Skeletal muscle tissue (tissue), 4 donors: Measurements from ENCODE around the gene PCDHGA4. TPM values are rescaled to one million over a fixed set of nuclear protein-coding genes. Genes with fewer than 3 reads are reported as not detected.
"Not testable (repeated sequence)": the region's sequence is repeated elsewhere in the genome, so short reads cannot be mapped to it uniquely, and the experiment has no call there.

Experiments
- H3K27ac ChIP-seq: one replicate; pipeline ENCODE4 v1.7.0; 2013; ENCODE audit warnings: mild to moderate bottlenecking, low read depth, low read length, inconsistent platforms
- H3K27me3 ChIP-seq, 3 donors: one replicate each; pipeline ENCODE4 v1.7.0; 2013; ENCODE audit warnings: low read length in 3 of 3; ENCODE audit not compliant: control insufficient read depth in 3 of 3, insufficient read depth in 3 of 3
- H3K36me3 ChIP-seq, 3 donors: one replicate each; pipeline ENCODE4 v1.7.0; 2013; ENCODE audit warnings: low read length in 3 of 3; ENCODE audit not compliant: control insufficient read depth in 3 of 3, insufficient read depth in 3 of 3
- H3K4me1 ChIP-seq, 3 donors: one replicate each; pipeline ENCODE4 v1.7.0; 2013; ENCODE audit warnings: low read length in 3 of 3, mild to moderate bottlenecking in 3 of 3; ENCODE audit not compliant: control insufficient read depth in 3 of 3, insufficient read depth in 3 of 3
- H3K4me3 ChIP-seq, 3 donors: one replicate each; pipeline ENCODE4 v1.7.0; 2013; ENCODE audit warnings: low read length in 3 of 3
- H3K9ac ChIP-seq, 3 donors: one replicate each; pipeline ENCODE4 v1.7.0; 2013; ENCODE audit warnings: low read length in 3 of 3, mild to moderate bottlenecking in 3 of 3, moderate library complexity in 2 of 3, low read depth in 1 of 3
- H3K9me3 ChIP-seq, 3 donors: one replicate each; pipeline ENCODE4 v1.7.0; 2013; ENCODE audit warnings: low read length in 3 of 3; ENCODE audit not compliant: control insufficient read depth in 3 of 3
- total RNA-seq: library from RNA; depleted of rRNA; stranded (reverse); fragments of >200 nt; gene quantifications from one replicate; pipeline ENCODE4 v1.2.3, GENCODE V29; 2014
- donor health status: Osteomylitis.

Gene PCDHGA4
- total RNA-seq, 1 donor from 2014 or later = 1.0 TPM

GRCh38 chr5:141346017-141346416, 8.8 kb upstream of the PCDHGA4 start:
- Histone ChIP-seq H3K9me3 (peaks cover 11 to 23% (median 18%) of the 10 kb centered on the region in 3 donors), H3K27me3 (peaks cover 0 to 10% (median 4%) of the 10 kb centered on the region in 3 donors)
- H3K9ac ChIP-seq, H3K4me1 ChIP-seq, H3K4me3 ChIP-seq, H3K36me3 ChIP-seq, H3K27ac ChIP-seq: not testable (repeated sequence)

- Histone ChIP-seq H3K9ac (peak within 1 kb of the TSS in 1 of 3 donors; percentile 25), H3K27me3 (peaks cover 0 to 21% (median 9%) of the 10 kb centered on the region in 3 donors), H3K4me3 (peak within 1 kb of the TSS; percentile 28 to 37 (median 35)), H3K9me3 (peaks cover 13 to 22% (median 15%) of the 10 kb centered on the region in 3 donors), H3K4me1 (no peaks in the 10 kb centered on the region), H3K27ac (no peak within 1 kb of the TSS), H3K36me3 (peaks cover 0 to 3% (median 2%) of the 10 kb centered on the region in 3 donors)
Measured at GRCh38 chr5:141349917-141350619, 4.8 kb upstream of the PCDHGA4 start, which contains the start of gene PCDHGB1. Gene PCDHGB1 (plus strand): TSS chr5:141350099. CDS start chr5:141350261, 162 bp downstream.

- Histone ChIP-seq H3K9me3 (peaks cover 24 to 30% (median 26%) of the 10 kb centered on the region in 3 donors), H3K9ac (no peak overlapping the region), H3K27me3 (peaks cover 0 to 21% (median 11%) of the 10 kb centered on the region in 3 donors), H3K4me3 (no peak overlapping the region), H3K4me1 (no peaks in the 10 kb centered on the region), H3K27ac (no peak overlapping the region), H3K36me3 (peaks cover 0 to 3% (median 2%) of the 10 kb centered on the region in 3 donors)
Measured at GRCh38 chr5:141351591-141351990, 3.2 kb upstream of the PCDHGA4 start.

- Histone ChIP-seq H3K9me3 (peaks cover 23 to 39% (median 28%) of the 10 kb centered on the region in 3 donors), H3K4me1 (peaks cover 0 to 4% (median 0%) of the 10 kb centered on the region in 3 donors), H3K36me3 (peaks cover 0 to 4% (median 2%) of the 10 kb centered on the region in 3 donors), H3K27me3 (peaks cover 0 to 36% (median 16%) of the 10 kb centered on the region in 3 donors), H3K9ac (no peak overlapping the region), H3K4me3 (peak overlapping the region; percentile 45 to 54 (median 48)), H3K27ac (no peak overlapping the region)
Measured at GRCh38 chr5:141355641-141356040, 820 bp downstream of the PCDHGA4 start.

- Histone ChIP-seq H3K9ac (no peak overlapping the region), H3K36me3 (peaks cover 0 to 2% (median 2%) of the 10 kb centered on the region in 3 donors), H3K27ac (no peak overlapping the region), H3K27me3 (peaks cover 0 to 36% (median 14%) of the 10 kb centered on the region in 3 donors), H3K4me3 (peak overlapping the region in 2 of 3 donors; percentile 21 to 54), H3K9me3 (peaks cover 23 to 34% (median 27%) of the 10 kb centered on the region in 3 donors), H3K4me1 (peaks cover 0 to 4% (median 0%) of the 10 kb centered on the region in 3 donors)
Measured at GRCh38 chr5:141356133-141356532, 1.3 kb downstream of the PCDHGA4 start.

- Histone ChIP-seq H3K4me3 (peak overlapping the region; percentile 21 to 54 (median 41)), H3K9me3 (peaks cover 18 to 34% (median 25%) of the 10 kb centered on the region in 3 donors), H3K27me3 (peaks cover 0 to 35% (median 14%) of the 10 kb centered on the region in 3 donors), H3K4me1 (peaks cover 0 to 4% (median 0%) of the 10 kb centered on the region in 3 donors), H3K27ac (no peak overlapping the region), H3K9ac (no peak overlapping the region), H3K36me3 (peaks cover 0 to 2% (median 0%) of the 10 kb centered on the region in 3 donors)
Measured at GRCh38 chr5:141356950-141357349, 2.1 kb downstream of the PCDHGA4 start.

GRCh38 chr5:141359790-141360426, 5.1 kb downstream of the PCDHGA4 start, which contains the start of gene PCDHGB2:
Gene PCDHGB2 (plus strand): TSS chr5:141359994. CDS start chr5:141360136, 142 bp downstream.
- Histone ChIP-seq H3K4me1 (peaks cover 0 to 4% (median 0%) of the 10 kb centered on the region in 3 donors), H3K36me3 (peaks cover 0 to 4% (median 4%) of the 10 kb centered on the region in 3 donors), H3K4me3 (peak within 1 kb of the TSS; percentile 54 to 72 (median 61)), H3K27ac (no peak within 1 kb of the TSS), H3K9ac (peak within 1 kb of the TSS in 1 of 3 donors; percentile 50), H3K9me3 (peaks cover 16 to 39% (median 31%) of the 10 kb centered on the region in 3 donors), H3K27me3 (peaks cover 7 to 36% (median 15%) of the 10 kb centered on the region in 3 donors)

GRCh38 chr5:141360685-141361084, 5.9 kb downstream of the PCDHGA4 start:
- Histone ChIP-seq H3K4me3 (peak overlapping the region in 2 of 3 donors; percentile 48 to 72), H3K9me3 (peaks cover 11 to 41% (median 34%) of the 10 kb centered on the region in 3 donors), H3K9ac (no peak overlapping the region), H3K27me3 (peaks cover 7 to 38% (median 21%) of the 10 kb centered on the region in 3 donors), H3K4me1 (peaks cover 0 to 4% (median 0%) of the 10 kb centered on the region in 3 donors), H3K36me3 (peaks cover 0 to 7% (median 4%) of the 10 kb centered on the region in 3 donors), H3K27ac (no peak overlapping the region)

- Histone ChIP-seq H3K4me3 (no peak overlapping the region), H3K4me1 (no peaks in the 10 kb centered on the region), H3K27me3 (peaks cover 12 to 36% (median 16%) of the 10 kb centered on the region in 3 donors), H3K9ac (no peak overlapping the region), H3K36me3 (peaks cover 0 to 10% (median 7%) of the 10 kb centered on the region in 3 donors), H3K9me3 (peaks cover 10 to 32% (median 25%) of the 10 kb centered on the region in 3 donors), H3K27ac (no peak overlapping the region)
Measured at GRCh38 chr5:141362719-141363118, 7.9 kb downstream of the PCDHGA4 start.
